OCI-LY1 (cell line): ENCODE results near the gene AJAP1.

ENCODE experiments used
- EZH2 ChIP-seq: fragments of 200-600 bp; sonication (generic), shearing (Covaris generic); IDR thresholded peaks from 2 replicates; pipeline ENCODE4 v1.8.0; 2017; ENCODE audit warnings: borderline replicate concordance, mixed run types, mild to moderate bottlenecking, antibody characterized with exemption, low read length, moderate library complexity, mixed read lengths
- TF ChIP-seq, protein P1 (sequence below): fragments of 200-600 bp; sonication (generic), shearing (Covaris generic); IDR thresholded peaks from 2 replicates; pipeline ENCODE4 v1.5.1; 2017; ENCODE audit warnings: mild to moderate bottlenecking, antibody characterized with exemption, low read length, moderate library complexity, mixed read lengths

DNA sequence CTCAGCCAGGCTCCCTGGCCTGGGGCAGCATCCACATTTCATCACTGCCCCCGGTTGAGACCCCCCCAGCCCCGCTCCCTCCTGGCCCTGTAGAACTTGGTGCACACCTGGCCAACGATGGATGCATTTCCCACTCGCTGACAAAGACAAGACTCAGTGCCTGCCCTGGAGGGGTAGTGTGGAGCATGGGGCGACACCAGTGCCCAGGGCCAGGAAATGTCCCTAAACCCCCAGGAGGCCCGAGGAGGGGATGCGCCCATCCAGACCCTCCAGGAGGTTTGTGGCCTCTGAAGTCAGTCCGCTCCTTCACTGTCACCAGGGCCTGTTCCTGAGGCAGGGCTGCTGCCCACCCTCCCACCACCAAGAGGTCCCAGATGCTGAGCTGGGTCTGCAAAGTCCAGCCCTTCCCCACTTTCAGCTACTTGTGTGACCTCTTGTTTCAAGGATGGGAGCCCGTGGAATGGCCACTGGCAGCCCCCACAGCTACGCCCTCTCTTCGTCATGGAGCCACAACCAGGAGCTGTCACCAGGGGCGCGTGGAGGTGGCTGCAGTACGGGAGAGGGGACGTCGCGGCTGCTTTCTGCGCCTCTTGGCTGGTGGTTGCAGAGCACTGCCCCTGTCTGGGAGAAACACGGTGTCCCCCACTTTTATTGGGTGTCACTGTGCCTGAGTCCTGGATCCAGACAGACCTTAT is 35.7 kb downstream of the AJAP1 start:
- TF ChIP-seq, protein P1, sequence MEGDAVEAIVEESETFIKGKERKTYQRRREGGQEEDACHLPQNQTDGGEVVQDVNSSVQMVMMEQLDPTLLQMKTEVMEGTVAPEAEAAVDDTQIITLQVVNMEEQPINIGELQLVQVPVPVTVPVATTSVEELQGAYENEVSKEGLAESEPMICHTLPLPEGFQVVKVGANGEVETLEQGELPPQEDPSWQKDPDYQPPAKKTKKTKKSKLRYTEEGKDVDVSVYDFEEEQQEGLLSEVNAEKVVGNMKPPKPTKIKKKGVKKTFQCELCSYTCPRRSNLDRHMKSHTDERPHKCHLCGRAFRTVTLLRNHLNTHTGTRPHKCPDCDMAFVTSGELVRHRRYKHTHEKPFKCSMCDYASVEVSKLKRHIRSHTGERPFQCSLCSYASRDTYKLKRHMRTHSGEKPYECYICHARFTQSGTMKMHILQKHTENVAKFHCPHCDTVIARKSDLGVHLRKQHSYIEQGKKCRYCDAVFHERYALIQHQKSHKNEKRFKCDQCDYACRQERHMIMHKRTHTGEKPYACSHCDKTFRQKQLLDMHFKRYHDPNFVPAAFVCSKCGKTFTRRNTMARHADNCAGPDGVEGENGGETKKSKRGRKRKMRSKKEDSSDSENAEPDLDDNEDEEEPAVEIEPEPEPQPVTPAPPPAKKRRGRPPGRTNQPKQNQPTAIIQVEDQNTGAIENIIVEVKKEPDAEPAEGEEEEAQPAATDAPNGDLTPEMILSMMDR: no peak
- TF ChIP-seq EZH2: no peak
